ENCODE data around the gene ELP1. TPM values are rescaled to one million over a fixed set of nuclear protein-coding genes. Genes with fewer than 3 reads are reported as not detected.

Gene ELP1
- total and polyA plus RNA-seq, 7 experiments from 2014 or later = 13.7 to 41.4 (median 25.1) TPM

DNA sequence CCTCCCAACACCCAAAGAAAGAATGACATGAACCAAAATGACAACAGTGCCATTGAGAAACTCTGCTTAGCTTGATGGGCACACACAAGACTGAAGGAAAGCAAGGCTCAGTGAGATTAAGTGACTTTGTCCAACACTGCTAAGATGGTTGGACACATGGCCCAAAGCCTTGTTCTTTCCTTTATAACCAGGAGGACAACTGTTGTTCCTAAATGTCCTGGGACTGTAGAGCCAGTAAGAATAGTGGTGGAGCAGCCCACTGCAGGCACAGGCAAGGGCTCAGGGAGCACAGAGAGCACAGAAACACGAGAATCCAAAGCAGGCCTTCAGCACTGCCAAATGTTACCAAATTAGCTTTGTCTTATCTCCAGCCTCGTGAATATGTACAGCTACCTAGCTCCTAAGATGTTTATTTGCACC, 67.9 kb downstream of the ELP1 start:
- Histone ChIP-seq H3K4me1 (ENCODE audit: control insufficient read depth in 2 of 2, insufficient read depth in 2 of 2, low read length in 2 of 2) (no peaks in the 10 kb centered on the region), H3K9me3 (ENCODE audit: control insufficient read depth in 2 of 3, low read length in 3 of 3) (no peaks in the 10 kb centered on the region), H3K27me3 (ENCODE audit: control insufficient read depth in 2 of 2, insufficient read depth in 2 of 2, low read length in 2 of 2) (no peaks in the 10 kb centered on the region), H3K4me3 (ENCODE audit: low read length) (no peak overlapping the region), H3K27ac (ENCODE audit: low read depth, low read length) (no peak overlapping the region), H3K36me3 (ENCODE audit: control insufficient read depth in 2 of 3, insufficient read depth in 3 of 3, low read length in 3 of 3) (peaks cover 0 to 20% (median 0%) of the 10 kb centered on the region in 3 experiments)
- H3K9me3 Mint-ChIP-seq = peaks cover 0 to 2% (median 0%) of the 10 kb centered on the region in 11 donors
- peaks cover 15 to 37% (median 22%) of the 10 kb centered on the region in 5 donors for H3K36me3 Mint-ChIP-seq
- no peaks in the 10 kb centered on the region for H3K27me3 Mint-ChIP-seq
- H3K4me3 Mint-ChIP-seq = no peak overlapping the region
- ATAC-seq (no peak), DNase-seq (no peak)
- no peaks in the 10 kb centered on the region for H3K4me1 Mint-ChIP-seq
- peak overlapping the region in 1 of 9 donors; percentile 3 for H3K27ac Mint-ChIP-seq
- ChIA-PET POLR2A (no interaction called here), CTCF (no interaction called here)
- intact Hi-C loops (cut with micrococcal nuclease) = no loop called here

DNA sequence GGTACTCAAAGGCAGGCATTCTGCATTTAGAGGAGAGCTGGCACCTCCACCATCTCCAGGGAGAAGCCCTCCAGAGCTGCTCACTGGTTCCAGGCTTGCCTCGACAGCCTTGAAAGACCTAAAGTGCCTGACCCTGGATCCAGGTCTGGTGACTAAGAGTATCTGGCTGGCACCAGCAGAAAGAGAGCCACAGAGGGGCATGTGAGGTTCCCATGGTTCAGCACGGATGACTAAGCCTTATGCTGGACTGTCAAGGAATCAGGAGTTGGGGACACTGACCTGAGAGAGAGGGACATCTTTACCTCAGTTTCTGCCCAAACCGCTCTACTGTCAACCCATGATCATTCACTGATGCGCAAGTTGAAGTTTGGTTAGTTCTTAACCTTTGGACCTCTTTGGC, 68.9 kb downstream of the ELP1 start:
- Mint-ChIP-seq H3K4me1 (no peaks in the 10 kb centered on the region), H3K27ac (no peak overlapping the region), H3K27me3 (no peaks in the 10 kb centered on the region), H3K9me3 (peaks cover 0 to 2% (median 0%) of the 10 kb centered on the region in 11 donors), H3K4me3 (no peak overlapping the region), H3K36me3 (peaks cover 13 to 27% (median 15%) of the 10 kb centered on the region in 5 donors)
- Histone ChIP-seq H3K9me3 (ENCODE audit: control insufficient read depth in 2 of 3, low read length in 3 of 3) (no peaks in the 10 kb centered on the region), H3K4me1 (ENCODE audit: control insufficient read depth in 2 of 2, insufficient read depth in 2 of 2, low read length in 2 of 2) (no peaks in the 10 kb centered on the region), H3K4me3 (ENCODE audit: low read length) (no peak overlapping the region), H3K27me3 (ENCODE audit: control insufficient read depth in 2 of 2, insufficient read depth in 2 of 2, low read length in 2 of 2) (no peaks in the 10 kb centered on the region), H3K27ac (ENCODE audit: low read depth, low read length) (no peak overlapping the region), H3K36me3 (ENCODE audit: control insufficient read depth in 2 of 3, insufficient read depth in 3 of 3, low read length in 3 of 3) (peaks cover 0 to 17% (median 0%) of the 10 kb centered on the region in 3 experiments)
- ChIA-PET POLR2A (no interaction called here), CTCF (no interaction called here)
- intact Hi-C loops (cut with micrococcal nuclease) = no loop called here
- ATAC-seq (no peak), DNase-seq (no peak)

DNA sequence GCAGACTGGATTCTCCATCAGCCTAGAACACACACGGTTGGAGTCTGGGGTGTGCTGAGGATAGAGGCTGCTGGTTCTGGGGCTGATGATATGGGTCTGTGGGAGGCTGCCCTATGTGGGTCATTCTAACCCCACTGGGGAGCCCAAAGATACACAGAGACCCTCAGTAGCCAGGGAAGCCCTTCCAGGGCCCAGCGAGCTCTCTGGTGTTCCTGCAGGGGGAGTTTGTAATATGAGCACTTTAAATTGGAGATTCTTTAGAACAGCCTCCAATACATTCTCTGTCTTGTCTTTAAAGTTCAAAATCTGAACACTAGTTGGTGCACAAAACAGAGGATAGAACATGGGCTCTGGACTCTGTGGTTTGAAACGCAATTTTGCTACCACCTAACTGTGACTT, 69.5 kb downstream of the ELP1 start:
- H3K27ac Mint-ChIP-seq = peak overlapping the region in 1 of 9 donors; percentile 32
- H3K4me1 Mint-ChIP-seq = no peaks in the 10 kb centered on the region
- H3K9me3 Mint-ChIP-seq = peaks cover 0 to 2% (median 0%) of the 10 kb centered on the region in 11 donors
- H3K9me3 ChIP-seq (ENCODE audit: control insufficient read depth in 2 of 3, low read length in 3 of 3) = no peaks in the 10 kb centered on the region
- no peak for DNase-seq
- no peak overlapping the region for H3K4me3 Mint-ChIP-seq
- H3K27me3 Mint-ChIP-seq = no peaks in the 10 kb centered on the region
- H3K36me3 ChIP-seq (ENCODE audit: control insufficient read depth in 2 of 3, insufficient read depth in 3 of 3, low read length in 3 of 3) = peaks cover 0 to 11% (median 0%) of the 10 kb centered on the region in 3 experiments
- H3K27ac ChIP-seq (ENCODE audit: low read depth, low read length) = no peak overlapping the region
- H3K4me3 ChIP-seq (ENCODE audit: low read length) = no peak overlapping the region
- ChIA-PET POLR2A (no interaction called here), CTCF (no interaction called here)
- intact Hi-C loops (cut with micrococcal nuclease) = no loop called here
- H3K4me1 ChIP-seq (ENCODE audit: control insufficient read depth in 2 of 2, insufficient read depth in 2 of 2, low read length in 2 of 2) = no peaks in the 10 kb centered on the region
- ATAC-seq = no peak
- H3K27me3 ChIP-seq (ENCODE audit: control insufficient read depth in 2 of 2, insufficient read depth in 2 of 2, low read length in 2 of 2) = no peaks in the 10 kb centered on the region
- peaks cover 12 to 24% (median 13%) of the 10 kb centered on the region in 5 donors for H3K36me3 Mint-ChIP-seq

DNA sequence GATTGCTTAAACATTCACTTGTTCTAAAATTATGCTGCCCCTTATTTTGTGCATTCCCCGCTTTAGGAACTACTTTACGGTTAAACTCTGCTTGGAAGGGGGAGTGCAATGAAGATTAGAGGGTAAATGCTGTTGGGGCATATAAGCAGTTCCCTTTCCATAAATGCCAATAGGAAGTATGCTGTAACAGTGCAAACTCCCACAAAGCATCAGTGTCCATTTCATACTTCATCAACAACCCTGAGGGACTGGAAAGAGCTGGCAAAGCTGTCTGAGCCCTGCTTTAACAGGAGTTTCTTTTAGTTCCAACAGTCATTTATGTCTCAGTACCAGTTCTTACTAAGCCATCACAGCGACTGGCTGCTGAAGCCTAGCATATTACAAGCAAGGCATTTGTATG, 70.0 kb downstream of the ELP1 start:
- peaks cover 0 to 2% (median 0%) of the 10 kb centered on the region in 11 donors for H3K9me3 Mint-ChIP-seq
- H3K27ac ChIP-seq (ENCODE audit: low read depth, low read length) = no peak overlapping the region

DNA sequence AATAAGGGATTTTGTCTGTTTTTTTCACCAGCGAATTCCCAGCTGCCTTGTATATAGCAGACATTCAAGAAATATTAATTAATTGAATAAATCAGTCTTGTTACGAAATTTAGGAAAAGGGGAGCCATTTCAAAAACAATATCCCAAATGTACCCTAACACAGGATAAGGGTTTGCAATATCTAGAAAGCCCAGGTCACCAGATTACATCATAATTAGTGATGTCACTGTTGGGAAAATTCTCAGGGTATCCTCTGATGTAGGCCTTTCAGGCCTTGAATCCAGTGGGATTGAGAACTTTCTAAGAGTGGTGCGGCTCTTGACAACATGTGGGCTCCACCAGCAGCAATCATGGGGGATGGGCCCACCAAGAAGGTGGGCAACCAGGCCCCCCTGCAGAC, 71.9 kb downstream of the ELP1 start, which contains the start of gene ACTL7A:
Gene ACTL7A (plus strand): TSS at position 270 of the 400 bp plus-strand sequence. CDS start 57 bp downstream, at position 327.
- H3K4me3 ChIP-seq (ENCODE audit: low read length) = no peak within 1 kb of the TSS
- Mint-ChIP-seq H3K4me1 (no peaks in the 10 kb centered on the region), H3K36me3 (peaks cover 0 to under 1% (median 0%) of the 10 kb centered on the region in 5 donors), H3K27ac (peak within 1 kb of the TSS in 1 of 9 donors; percentile 43), H3K4me3 (no peak within 1 kb of the TSS), H3K9me3 (peaks cover 0 to 2% (median 0%) of the 10 kb centered on the region in 11 donors), H3K27me3 (peaks cover 0 to 4% (median 0%) of the 10 kb centered on the region in 5 donors)
- H3K27me3 ChIP-seq (ENCODE audit: control insufficient read depth in 2 of 2, insufficient read depth in 2 of 2, low read length in 2 of 2) = no peaks in the 10 kb centered on the region
- H3K36me3 ChIP-seq (ENCODE audit: control insufficient read depth in 2 of 3, insufficient read depth in 3 of 3, low read length in 3 of 3) = no peaks in the 10 kb centered on the region
- no peaks in the 10 kb centered on the region for H3K4me1 ChIP-seq (ENCODE audit: control insufficient read depth in 2 of 2, insufficient read depth in 2 of 2, low read length in 2 of 2)
- H3K27ac ChIP-seq (ENCODE audit: low read depth, low read length) = no peak within 1 kb of the TSS
- POLR2A ChIA-PET = no interaction called here
- no peaks in the 10 kb centered on the region for H3K9me3 ChIP-seq (ENCODE audit: control insufficient read depth in 2 of 3, low read length in 3 of 3)
- CTCF ChIA-PET = no interaction called here
- intact Hi-C loops (cut with micrococcal nuclease) = no loop called here
- ATAC-seq (no peak), DNase-seq (no peak)

More for the DNA sequence above, 70.0 kb downstream of the ELP1 start:
- no peaks in the 10 kb centered on the region for H3K4me1 ChIP-seq (ENCODE audit: control insufficient read depth in 2 of 2, insufficient read depth in 2 of 2, low read length in 2 of 2)
- DNase-seq (no peak), ATAC-seq (no peak)
- intact Hi-C loops (cut with micrococcal nuclease) = no loop called here
- H3K27me3 ChIP-seq (ENCODE audit: control insufficient read depth in 2 of 2, insufficient read depth in 2 of 2, low read length in 2 of 2) = no peaks in the 10 kb centered on the region
- H3K27ac Mint-ChIP-seq = no peak overlapping the region
- H3K27me3 Mint-ChIP-seq = no peaks in the 10 kb centered on the region
- H3K4me1 Mint-ChIP-seq = no peaks in the 10 kb centered on the region
- no peak overlapping the region for H3K4me3 Mint-ChIP-seq
- CTCF ChIA-PET = no interaction called here
- POLR2A ChIA-PET = no interaction called here
- no peaks in the 10 kb centered on the region for H3K9me3 ChIP-seq (ENCODE audit: control insufficient read depth in 2 of 3, low read length in 3 of 3)
- no peak overlapping the region for H3K4me3 ChIP-seq (ENCODE audit: low read length)
- H3K36me3 ChIP-seq (ENCODE audit: control insufficient read depth in 2 of 3, insufficient read depth in 3 of 3, low read length in 3 of 3) = peaks cover 0 to 5% (median 0%) of the 10 kb centered on the region in 3 experiments
- peaks cover 8 to 19% (median 11%) of the 10 kb centered on the region in 5 donors for H3K36me3 Mint-ChIP-seq

DNA sequence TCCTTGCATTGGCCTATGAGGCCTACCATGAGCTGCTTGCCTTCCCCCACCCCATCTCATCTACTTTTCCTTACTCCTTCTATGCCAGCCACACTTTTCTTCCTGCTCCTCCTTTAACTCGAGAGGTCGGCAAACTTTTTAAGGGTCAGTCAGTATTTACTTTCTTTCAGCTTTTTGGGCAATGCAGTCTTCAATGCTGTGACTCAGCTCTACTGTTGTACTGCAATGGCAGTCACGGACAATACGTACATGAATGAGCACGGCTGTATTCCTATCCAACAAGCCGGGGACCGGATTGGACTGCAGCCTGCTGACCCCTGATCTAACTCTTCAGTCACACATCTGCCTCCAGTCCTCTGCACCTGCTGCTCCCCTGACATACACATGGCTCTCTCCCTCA, 72.5 kb downstream of the ELP1 start:
- Histone ChIP-seq H3K4me3 (ENCODE audit: low read length) (no peak overlapping the region), H3K36me3 (ENCODE audit: control insufficient read depth in 2 of 3, insufficient read depth in 3 of 3, low read length in 3 of 3) (no peaks in the 10 kb centered on the region), H3K27me3 (ENCODE audit: control insufficient read depth in 2 of 2, insufficient read depth in 2 of 2, low read length in 2 of 2) (no peaks in the 10 kb centered on the region), H3K4me1 (ENCODE audit: control insufficient read depth in 2 of 2, insufficient read depth in 2 of 2, low read length in 2 of 2) (no peaks in the 10 kb centered on the region), H3K9me3 (ENCODE audit: control insufficient read depth in 2 of 3, low read length in 3 of 3) (no peaks in the 10 kb centered on the region), H3K27ac (ENCODE audit: low read depth, low read length) (no peak overlapping the region)
- intact Hi-C loops (cut with micrococcal nuclease) = no loop called here
- ATAC-seq (no peak), DNase-seq (no peak)
- H3K4me1 Mint-ChIP-seq = no peaks in the 10 kb centered on the region
- CTCF ChIA-PET = no interaction called here
- no peak overlapping the region for H3K27ac Mint-ChIP-seq
- no peaks in the 10 kb centered on the region for H3K36me3 Mint-ChIP-seq
- H3K4me3 Mint-ChIP-seq = no peak overlapping the region
- POLR2A ChIA-PET = no interaction called here
- peaks cover 0 to 4% (median 0%) of the 10 kb centered on the region in 5 donors for H3K27me3 Mint-ChIP-seq
- H3K9me3 Mint-ChIP-seq = peaks cover 0 to 2% (median 0%) of the 10 kb centered on the region in 11 donors

DNA sequence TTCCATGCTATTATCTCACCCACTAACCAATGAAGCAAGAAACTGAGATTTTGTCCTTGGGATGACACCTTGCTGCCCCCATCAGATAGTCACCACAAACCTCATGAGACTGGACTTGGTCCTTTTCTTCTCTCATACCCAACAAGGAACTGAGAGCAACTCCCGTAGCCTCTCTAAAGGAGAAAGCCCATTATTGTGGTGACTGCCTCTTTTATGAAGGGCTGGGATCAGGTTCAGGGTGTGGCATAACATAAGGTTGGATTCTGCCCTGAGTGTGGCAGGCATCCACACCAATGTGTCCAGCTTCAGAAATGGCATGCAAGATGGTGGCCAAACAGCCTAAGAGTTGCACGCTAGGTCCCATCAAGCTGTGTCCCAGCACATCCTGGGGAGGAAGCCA, 73.2 kb downstream of the ELP1 start:
- POLR2A ChIA-PET = no interaction called here
- H3K36me3 Mint-ChIP-seq = no peaks in the 10 kb centered on the region
- intact Hi-C loops (cut with micrococcal nuclease) = no loop called here

More for the DNA sequence above, 73.2 kb downstream of the ELP1 start:
- CTCF ChIA-PET = no interaction called here
- Mint-ChIP-seq H3K4me1 (no peaks in the 10 kb centered on the region), H3K27ac (no peak overlapping the region), H3K9me3 (peaks cover 0 to 2% (median 0%) of the 10 kb centered on the region in 11 donors), H3K4me3 (no peak overlapping the region), H3K27me3 (peaks cover 0 to 4% (median 0%) of the 10 kb centered on the region in 5 donors)
- Histone ChIP-seq H3K9me3 (ENCODE audit: control insufficient read depth in 2 of 3, low read length in 3 of 3) (no peaks in the 10 kb centered on the region), H3K36me3 (ENCODE audit: control insufficient read depth in 2 of 3, insufficient read depth in 3 of 3, low read length in 3 of 3) (no peaks in the 10 kb centered on the region), H3K4me1 (ENCODE audit: control insufficient read depth in 2 of 2, insufficient read depth in 2 of 2, low read length in 2 of 2) (no peaks in the 10 kb centered on the region), H3K27ac (ENCODE audit: low read depth, low read length) (no peak overlapping the region), H3K4me3 (ENCODE audit: low read length) (no peak overlapping the region), H3K27me3 (ENCODE audit: control insufficient read depth in 2 of 2, insufficient read depth in 2 of 2, low read length in 2 of 2) (no peaks in the 10 kb centered on the region)
- no peak for ATAC-seq
- no peak for DNase-seq
